NK-92 treated with Interleukin-12 subunit alpha and Interleukin-12 subunit beta, amount 100 ng/mL, for 24 hours (cell line): Measurements from ENCODE around the gene MAN1A1.
"Not testable (repeated sequence)": the region's sequence is repeated elsewhere in the genome, so short reads cannot be mapped to it uniquely, and the experiment has no call there.

Experiments
- DNase-seq: peaks from one replicate; lab custom pipeline; 2025; lab: John Stamatoyannopoulos, UW

The MAN1A1 gene

DNA sequence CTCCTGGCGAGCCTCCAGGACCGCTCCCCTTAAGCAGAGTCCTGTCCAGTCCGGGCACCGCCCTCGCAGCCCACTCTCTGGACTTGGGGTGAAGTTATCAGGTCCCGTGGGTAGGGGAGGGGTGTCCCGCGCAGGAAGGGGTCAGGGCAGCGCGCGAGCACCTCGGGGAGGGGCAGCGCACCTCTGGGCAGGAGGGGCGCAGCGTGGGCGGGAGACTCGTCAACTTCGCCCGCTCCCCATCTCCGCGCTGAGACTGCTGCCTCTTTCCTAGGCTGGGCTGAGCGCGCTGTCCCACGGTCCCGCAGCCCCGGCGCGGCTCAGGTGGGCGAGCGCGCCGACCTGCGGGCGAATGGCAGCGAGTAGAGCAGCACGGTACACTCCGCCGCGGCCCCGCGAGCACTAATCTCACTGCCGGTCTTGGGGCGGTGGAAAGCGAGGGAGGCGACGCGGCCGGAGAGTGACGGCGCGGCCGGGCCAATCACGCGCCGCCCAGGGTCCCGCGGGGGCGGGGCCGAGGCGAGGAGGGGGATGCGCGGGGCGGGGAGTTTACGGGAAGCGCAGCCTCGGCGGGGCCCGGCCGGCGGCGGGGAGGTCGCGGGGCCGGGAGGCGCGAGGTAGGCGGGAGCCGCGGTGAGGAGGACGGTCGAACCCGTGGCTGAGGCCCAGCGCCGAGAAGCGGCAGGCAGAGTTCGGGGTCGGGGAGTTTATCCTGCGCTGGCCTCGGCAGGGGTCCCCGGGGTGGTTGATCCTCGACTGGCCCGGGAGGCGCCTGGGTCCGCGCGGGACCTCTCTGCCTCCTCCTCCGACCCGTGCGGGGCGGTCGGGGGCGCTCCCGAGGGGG is at the start of gene MAN1A1:
TSS of gene MAN1A1 (minus strand) at position 401 of the 841 bp plus-strand sequence. CDS start 696 bp downstream, outside the sequence.
- peak; percentile 81 for DNase-seq

GRCh38 chr6:119395192-119395591 is 45.6 kb upstream of the MAN1A1 start:
- DNase-seq = no peak

GRCh38 chr6:119390247-119390793 is 40.8 kb upstream of the MAN1A1 start:
- DNase-seq = no peak

- no peak for DNase-seq
Observed at GRCh38 chr6:119385994-119386393, 36.4 kb upstream of the MAN1A1 start.

- no peak for DNase-seq
Observed at GRCh38 chr6:119384444-119384843, 34.9 kb upstream of the MAN1A1 start.

GRCh38 chr6:119379809-119380208 is 30.2 kb upstream of the MAN1A1 start:
- no peak for DNase-seq

DNA sequence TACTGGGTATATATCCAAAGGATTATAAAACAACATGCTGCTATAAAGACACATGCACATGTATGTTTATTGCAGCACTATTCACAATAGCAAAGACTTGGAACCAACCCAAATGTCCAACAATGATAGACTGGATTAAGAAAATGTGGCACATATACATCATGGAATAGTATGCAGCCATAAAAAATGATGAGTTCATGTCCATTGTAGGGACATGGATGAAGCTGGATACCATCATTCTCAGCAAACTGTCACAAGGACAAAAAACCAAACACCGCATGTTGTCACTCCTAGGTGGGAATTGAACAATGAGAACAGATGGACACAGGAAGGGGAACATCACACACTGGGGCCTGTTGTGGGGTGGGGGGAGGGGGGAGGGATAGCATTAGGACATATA is 27.5 kb upstream of the MAN1A1 start:
- DNase-seq = not testable (repeated sequence)

DNA sequence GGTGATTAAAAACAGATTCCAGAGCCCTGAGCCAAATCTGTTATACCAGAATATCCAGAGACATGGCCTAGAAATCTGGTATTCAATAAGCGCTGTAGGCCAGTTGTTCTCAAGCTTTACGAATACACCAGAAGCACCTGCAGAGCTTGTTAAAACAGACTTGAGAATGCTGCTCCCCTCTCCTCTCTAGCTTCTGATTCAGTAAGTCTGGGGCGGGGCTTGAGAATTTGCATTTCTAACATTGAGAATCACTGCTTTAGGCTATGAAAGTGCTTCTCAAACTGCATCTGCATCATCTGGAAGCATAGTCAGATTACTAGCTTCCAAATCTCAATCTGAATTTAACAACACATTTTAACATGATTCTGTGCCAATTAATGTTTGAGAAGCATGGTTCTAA is 20.5 kb upstream of the MAN1A1 start:
- DNase-seq = no peak

DNA sequence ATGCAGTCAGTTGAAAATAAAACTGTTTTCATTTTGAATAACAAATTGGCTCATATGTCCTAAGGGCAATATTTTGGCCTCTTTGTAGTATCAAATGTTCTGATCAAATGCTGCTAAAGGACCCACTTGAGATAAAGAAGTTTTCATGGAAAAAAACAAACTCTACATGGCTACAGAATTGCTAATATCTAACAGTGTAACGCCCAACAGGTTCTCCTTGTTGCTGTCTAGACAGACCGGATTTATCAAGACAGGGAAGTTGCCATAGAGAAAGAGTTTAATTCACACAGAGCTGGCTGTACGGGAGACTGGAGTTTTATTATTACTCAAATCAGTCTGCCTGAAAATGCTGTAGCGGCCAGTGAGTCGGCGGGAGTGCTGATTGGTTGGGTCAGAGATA is 19.4 kb upstream of the MAN1A1 start:
- no peak for DNase-seq

- no peak for DNase-seq
Observed at GRCh38 chr6:119361209-119361608, 11.6 kb upstream of the MAN1A1 start.

GRCh38 chr6:119360262-119360915 is 10.8 kb upstream of the MAN1A1 start:
- no peak for DNase-seq

DNA sequence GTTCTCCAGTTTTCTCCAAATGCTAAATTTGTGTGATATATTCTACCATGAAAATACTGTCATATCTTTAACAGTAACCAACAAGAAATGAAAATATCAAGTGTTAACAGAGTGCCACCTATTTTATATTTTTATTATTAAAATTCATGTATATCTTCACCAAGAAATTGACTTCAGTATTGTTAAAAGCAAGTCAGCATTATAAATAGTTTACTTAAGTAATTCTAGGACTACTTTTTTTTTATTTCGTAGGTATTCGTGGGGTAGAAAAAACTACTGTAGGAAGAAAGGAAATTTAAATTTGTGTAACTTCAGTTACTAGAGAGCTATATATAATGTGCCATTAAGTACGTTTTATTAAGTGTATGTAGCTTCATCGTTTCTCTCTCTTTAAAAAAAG is 6.3 kb upstream of the MAN1A1 start:
- no peak for DNase-seq

DNA sequence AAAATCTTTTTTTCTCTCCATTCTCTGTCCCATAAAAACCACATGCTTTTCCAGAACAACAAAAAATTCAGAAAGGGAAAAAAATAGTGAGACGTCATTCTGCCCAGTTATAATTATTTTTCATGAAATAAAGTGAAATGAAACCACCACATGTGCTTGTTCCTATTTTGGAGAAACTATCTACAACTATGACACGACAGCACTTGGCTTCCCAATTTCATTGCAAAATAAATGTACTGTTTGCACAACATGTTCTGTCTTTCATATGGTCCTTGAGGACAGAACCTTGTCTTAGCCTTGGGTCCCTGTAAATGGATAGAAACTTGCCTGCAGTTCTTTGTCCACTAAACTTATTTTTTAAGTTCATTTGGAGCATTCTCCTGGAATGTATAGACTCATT is 5.6 kb upstream of the MAN1A1 start:
- no peak for DNase-seq

GRCh38 chr6:119353696-119354095 is 4.1 kb upstream of the MAN1A1 start:
- DNase-seq = no peak

DNA sequence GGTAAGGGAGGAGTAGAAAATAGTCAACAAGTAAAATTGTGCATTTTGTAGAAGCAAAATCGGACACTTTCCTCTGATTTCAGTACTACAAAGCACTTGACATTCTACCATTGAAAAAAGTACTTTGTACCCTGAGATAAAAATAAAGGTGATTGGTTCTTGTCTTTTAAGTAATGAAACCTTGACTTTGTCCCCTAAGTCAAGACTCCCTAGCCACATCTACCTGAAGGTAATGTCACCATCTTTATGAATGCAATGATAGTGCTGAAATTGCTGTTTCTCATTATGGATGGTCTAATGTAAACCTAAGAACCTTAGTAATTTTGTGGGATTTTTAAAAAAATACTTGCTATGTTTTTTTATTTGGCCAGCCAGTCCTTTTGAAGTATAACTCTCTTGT is 2.4 kb upstream of the MAN1A1 start:
- DNase-seq = no peak

DNA sequence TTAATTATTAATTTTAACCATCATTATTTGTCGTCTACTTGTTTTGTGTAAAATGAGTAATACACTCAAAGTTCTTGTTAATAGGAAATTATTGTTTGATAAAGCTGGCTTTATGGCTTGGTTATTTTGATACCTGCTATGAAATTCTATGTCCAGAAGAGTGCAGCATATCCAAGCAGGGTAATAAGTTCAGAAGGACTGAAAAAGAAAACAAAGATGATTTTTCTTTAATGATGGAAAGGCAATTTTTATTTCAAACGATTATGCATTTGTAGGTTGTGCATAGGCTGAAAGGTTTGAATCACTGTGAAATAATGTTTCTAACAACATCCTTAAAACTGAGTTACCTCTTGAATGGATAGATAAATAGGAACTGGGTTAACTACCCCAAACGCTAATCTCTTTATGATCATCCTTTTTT is 1.4 kb upstream of the MAN1A1 start:
- DNase-seq = no peak

- DNase-seq = no peak
Observed at GRCh38 chr6:119350202-119350951, 816 bp upstream of the MAN1A1 start.

DNA sequence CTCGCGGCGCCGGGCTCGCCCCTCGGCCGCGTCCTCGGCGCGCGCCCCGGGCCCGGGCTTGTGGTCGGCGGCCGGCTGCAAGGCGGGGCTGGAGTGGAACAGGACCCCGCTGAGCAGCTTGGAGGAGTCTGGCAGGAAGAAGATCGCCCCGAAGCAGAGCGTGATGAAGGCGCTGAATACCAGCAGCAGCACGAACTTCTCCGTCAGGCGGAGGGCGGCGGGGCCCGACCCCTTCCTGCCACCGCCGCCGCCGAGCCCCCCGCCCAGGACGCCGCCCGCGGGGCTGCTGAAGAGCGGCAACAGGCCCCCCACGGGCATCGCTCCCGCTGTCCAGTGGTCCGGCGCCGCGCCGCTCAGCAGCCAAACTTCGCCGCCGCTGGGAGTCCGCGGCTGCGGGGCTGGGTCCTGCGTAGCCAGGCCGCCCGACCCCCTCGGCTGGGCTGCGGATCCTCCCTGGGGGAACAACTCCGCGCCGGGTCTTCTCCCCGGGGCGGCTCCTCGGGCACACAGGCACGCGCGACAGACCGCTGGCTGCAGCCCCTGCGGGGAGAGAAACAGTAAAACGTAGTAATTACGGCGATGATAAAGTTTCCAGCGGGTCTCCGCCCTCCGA is 707 bp downstream of the MAN1A1 start:
- peak; percentile 52 for DNase-seq

DNA sequence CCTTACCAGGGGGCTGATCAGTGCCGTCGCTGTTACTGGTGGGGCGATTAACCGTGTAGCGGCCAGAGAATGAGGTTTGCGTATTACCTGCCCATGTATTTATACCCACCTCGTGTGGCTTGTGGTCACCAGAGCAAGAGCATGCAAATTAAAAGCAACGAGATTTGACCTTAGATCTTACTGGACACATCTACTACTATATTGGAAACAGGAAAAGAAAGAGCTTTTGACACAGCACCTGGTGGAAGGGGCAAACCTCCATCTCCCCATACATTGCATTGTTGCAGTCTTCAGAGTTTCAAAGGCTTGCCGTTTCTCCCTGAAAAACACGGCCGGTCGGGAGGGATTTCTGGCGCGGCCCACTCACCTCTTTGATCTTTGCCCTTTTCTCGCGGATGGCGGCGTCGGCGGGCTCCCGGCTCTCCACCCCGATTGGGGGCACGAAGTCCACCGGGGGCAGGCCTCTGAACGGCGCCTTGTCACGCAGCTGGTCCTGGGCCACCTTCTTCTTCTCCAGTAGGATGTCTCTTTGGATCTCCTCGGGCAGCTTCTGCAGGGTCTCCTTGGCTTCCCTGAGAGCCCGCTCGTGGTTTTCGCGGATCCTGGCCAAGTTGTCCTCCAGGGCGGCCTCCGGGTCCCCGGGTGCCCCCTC is 1.3 kb downstream of the MAN1A1 start:
- peak; percentile 55 for DNase-seq

- peak; percentile 68 for DNase-seq
Observed at GRCh38 chr6:119347466-119348095, 2.0 kb downstream of the MAN1A1 start.

DNA sequence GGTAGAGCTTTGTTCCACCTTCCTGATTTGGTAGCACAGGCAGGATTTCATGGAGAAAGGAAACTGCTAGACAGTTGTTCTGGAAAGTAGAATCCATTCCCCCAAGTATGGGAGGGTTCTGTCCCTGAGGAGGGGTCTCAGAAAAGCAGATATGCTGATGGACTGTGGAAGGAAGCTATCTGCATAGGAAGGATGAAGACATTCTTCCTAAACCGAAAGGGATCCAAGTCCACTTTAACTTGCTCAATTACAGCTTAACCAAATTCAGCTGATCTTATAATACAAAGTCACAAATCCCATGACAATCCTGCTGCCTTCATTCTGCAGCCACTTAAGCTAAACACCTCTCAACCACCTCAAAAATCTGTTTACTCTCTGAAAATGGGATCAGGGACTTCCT is 2.6 kb downstream of the MAN1A1 start:
- DNase-seq = no peak
